Measurements from ENCODE around the gene CTPS2. TPM values are rescaled to one million over a fixed set of nuclear protein-coding genes. Genes with fewer than 3 reads are reported as not detected.

Gene CTPS2
- 9.8 to 11.8 TPM (median 10.9 TPM) in 5 replicates for total RNA-seq (2022; extraction: Qiagen RNA extraction)

DNA sequence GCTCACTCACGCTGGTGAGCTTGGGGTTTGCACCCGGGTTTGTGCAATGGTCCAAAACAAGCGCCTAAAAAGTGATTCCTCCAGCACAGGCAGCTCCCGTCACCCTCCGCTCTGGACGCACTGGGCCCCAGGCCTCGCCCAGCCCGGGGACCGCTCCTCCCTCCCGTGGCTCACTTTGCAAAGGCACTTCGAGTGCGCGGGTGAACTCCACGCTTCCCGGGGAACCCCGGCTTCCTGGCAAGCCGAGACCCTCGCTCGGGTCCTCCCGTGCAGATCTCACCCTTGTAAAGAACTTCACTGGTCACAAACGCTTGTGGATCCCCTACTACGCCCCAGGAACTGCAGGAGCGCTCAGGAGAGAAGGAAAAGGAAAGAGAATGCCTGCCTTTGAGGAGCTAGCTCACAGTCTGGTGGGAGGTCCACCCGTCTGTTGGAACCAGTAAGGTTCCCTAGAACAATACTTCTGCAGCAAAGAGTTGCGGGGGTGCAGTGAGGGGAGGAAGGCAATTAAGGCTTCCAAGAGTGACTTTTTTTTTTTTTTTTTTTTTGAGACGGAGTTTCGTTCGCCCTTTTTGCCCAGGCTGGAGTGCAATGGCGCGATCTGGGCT is at the start of gene CTPS2:
Gene CTPS2 (minus strand): TSS at position 122 of the 608 bp plus-strand sequence. CDS start 9,767 bp downstream, outside the sequence.

DNA sequence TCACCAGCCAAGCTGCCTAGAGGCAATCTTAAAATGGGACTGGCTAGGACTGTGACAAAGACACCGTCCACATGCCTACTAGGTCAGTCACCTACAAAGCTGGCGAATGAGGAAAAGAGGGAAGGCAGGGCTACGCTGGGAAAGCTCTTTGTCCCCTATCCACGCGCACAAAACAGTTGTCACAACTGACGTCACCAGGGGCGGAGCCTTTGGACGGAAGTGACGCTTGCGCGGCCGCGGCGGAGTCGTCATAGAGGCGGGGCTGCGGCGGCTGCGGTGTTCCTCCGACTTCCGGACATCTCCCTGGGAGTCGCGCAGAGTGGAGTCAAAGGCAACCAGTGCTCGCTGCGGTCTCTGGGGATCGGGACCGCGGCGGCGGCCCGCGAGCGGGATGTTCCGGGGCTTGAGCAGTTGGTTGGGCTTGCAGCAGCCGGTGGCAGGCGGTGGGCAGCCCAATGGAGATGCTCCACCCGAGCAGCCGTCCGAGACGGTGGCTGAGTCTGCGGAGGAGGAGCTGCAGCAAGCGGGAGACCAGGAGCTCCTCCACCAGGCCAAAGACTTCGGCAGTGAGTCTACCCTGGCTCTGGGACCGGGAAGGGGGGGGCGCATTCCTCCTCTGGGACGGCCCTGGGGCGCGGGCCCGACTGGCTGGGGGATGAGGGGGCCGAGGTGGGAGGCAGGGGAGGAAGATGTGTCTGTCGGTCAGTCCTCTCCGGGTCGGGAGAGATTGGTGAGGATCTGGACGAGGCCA is 7.0 kb upstream of the CTPS2 start, which contains the start of gene SYAP1:
Gene SYAP1 (plus strand): TSS at position 279 of the 751 bp plus-strand sequence. CDS start 113 bp downstream, at position 392.

GRCh38 chrX:16649858-16650257 is 62.6 kb downstream of the CTPS2 start, which contains the start of gene S100G:
TSS of gene S100G (plus strand) at chrX:16650158. CDS start at chrX:16651007, 849 bp downstream.

Other genes with a start within 250 kb of the CTPS2 start
- not detected in 5 replicates for gene S100G, start 62.5 kb downstream of the CTPS2 start, total RNA-seq (2022; extraction: Qiagen RNA extraction)
- 20.3 to 27.7 TPM (median 24.4 TPM) in 5 replicates for gene SYAP1, start 6.9 kb upstream of the CTPS2 start, total RNA-seq (2022; extraction: Qiagen RNA extraction)
- gene TXLNG, start 73.8 kb upstream of the CTPS2 start, total RNA-seq (2022; extraction: Qiagen RNA extraction) = 15.3 to 18.5 TPM (median 16.3 TPM) in 5 replicates
- gene RBBP7, start 157.7 kb upstream of the CTPS2 start, total RNA-seq (2022; extraction: Qiagen RNA extraction) = 175 to 180 TPM (median 176 TPM) in 5 replicates
- gene REPS2, start 234.0 kb upstream of the CTPS2 start, total RNA-seq (2022; extraction: Qiagen RNA extraction) = 0.65 to 1.9 TPM (median 1.4 TPM) in 5 replicates